CD4-positive, CD25-positive, alpha-beta regulatory T cell (primary cell): Measurements from ENCODE around the gene ALDH1A1. TPM values are rescaled to one million over a fixed set of nuclear protein-coding genes. Genes with fewer than 3 reads are reported as not detected.

ENCODE experiments used
- ATAC-seq, 2 donors: fragments of 150-1000 bp; cut with Tn5 transposase; one replicate each; pipeline ENCODE4 v1.10.0; 2021; ENCODE audit warnings: low read depth in 2 of 2, moderate number of reproducible peaks in 2 of 2, moderate library complexity in 1 of 2
- DNase-seq, 3 donors: peaks; one replicate each; pipeline versions ENCODE4 v3.0.0 to v3.0.0-alpha.2; 2012 to 2022; ENCODE audit warnings: mixed read lengths in 1 of 3
- H3K27ac ChIP-seq: one replicate; pipeline ENCODE4 v1.7.0; 2013; ENCODE audit warnings: mild to moderate bottlenecking, low read length; ENCODE audit not compliant: insufficient read depth, poor library complexity, severe bottlenecking
- H3K27me3 ChIP-seq: one replicate; pipeline ENCODE4 v1.7.0; 2013; ENCODE audit warnings: low read length; ENCODE audit not compliant: control insufficient read depth, insufficient read depth
- H3K36me3 ChIP-seq: one replicate; pipeline ENCODE4 v1.7.0; 2013; ENCODE audit warnings: mild to moderate bottlenecking, low read length, moderate library complexity; ENCODE audit not compliant: control insufficient read depth, insufficient read depth
- H3K4me1 ChIP-seq: 2 replicates; pipeline ENCODE4 v1.7.0; 2013; ENCODE audit warnings: mild to moderate bottlenecking, low read length; ENCODE audit not compliant: insufficient read depth, control insufficient read depth, poor library complexity, severe bottlenecking
- H3K4me3 ChIP-seq: one replicate; pipeline ENCODE4 v1.7.0; 2013; ENCODE audit warnings: low read depth, mild to moderate bottlenecking, low read length, moderate library complexity
- H3K9me3 ChIP-seq, 2 experiments: 1 replicate in 1 of 2; 2 replicates in 1 of 2; pipeline ENCODE4 v1.7.0; 2013; ENCODE audit warnings: low read length in 2 of 2, mild to moderate bottlenecking in 1 of 2, moderate library complexity in 1 of 2; ENCODE audit not compliant: control insufficient read depth in 2 of 2
- H3K27ac Mint-ChIP-seq, 3 donors: one replicate each; pipeline ENCODE4 v1.8.0; 2020 to 2022; ENCODE audit warnings: mild to moderate bottlenecking in 3 of 3, mixed read lengths in 3 of 3, moderate library complexity in 2 of 3
- H3K27me3 Mint-ChIP-seq: one replicate; pipeline ENCODE4 v1.8.0; 2022; ENCODE audit warnings: mild to moderate bottlenecking, mixed read lengths
- H3K36me3 Mint-ChIP-seq: one replicate; pipeline ENCODE4 v1.8.0; 2020; ENCODE audit warnings: mixed read lengths
- H3K4me1 Mint-ChIP-seq, 4 donors: one replicate each; pipeline ENCODE4 v1.8.0; 2020 to 2022; ENCODE audit warnings: mixed read lengths in 4 of 4, mild to moderate bottlenecking in 1 of 4
- H3K4me3 Mint-ChIP-seq, 4 donors: one replicate each; pipeline ENCODE4 v1.8.0; 2020 to 2022; ENCODE audit warnings: mild to moderate bottlenecking in 4 of 4, mixed read lengths in 4 of 4, moderate library complexity in 3 of 4
- H3K9me3 Mint-ChIP-seq, 7 donors: one replicate each; pipeline ENCODE4 v1.8.0; 2020 to 2022; ENCODE audit warnings: mixed read lengths in 7 of 7, mild to moderate bottlenecking in 3 of 7, moderate library complexity in 2 of 7
- polyA plus RNA-seq, 4 donors: library from polyadenylated mRNA; unstranded; fragments of 300-500 nt; fragmentation: Illumina TruSeq; gene quantifications; one replicate each; pipeline ENCODE4 v1.2.3, GENCODE V29; 2021
- total RNA-seq: library from RNA; stranded (reverse); gene quantifications from one replicate; pipeline ENCODE4 v1.2.3, GENCODE V29; 2022

The ALDH1A1 gene
- total and polyA plus RNA-seq, 5 donors from 2014 or later: 0.10 to 1.0 TPM; not detected in 3

DNA sequence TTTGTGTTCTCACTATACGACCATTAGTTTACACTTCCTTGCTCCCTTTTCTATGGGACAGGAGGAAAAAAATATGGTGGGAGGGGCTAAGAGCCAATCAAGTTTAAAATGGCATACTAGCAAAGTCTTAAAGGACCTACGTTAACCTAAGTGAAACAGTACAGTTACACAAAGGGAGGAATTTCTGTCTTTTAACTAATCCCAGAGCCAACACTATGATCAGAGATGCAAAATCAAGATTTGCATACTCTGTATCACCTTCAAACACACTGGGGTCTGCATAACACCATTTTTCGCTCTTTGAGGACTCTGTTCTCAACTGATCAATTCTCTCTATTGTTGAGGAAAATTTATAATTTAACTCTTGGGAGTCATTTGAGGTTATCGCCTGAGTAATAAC, 49.8 kb downstream of the ALDH1A1 start:
- H3K36me3 ChIP-seq: no peaks in the 10 kb centered on the region
- Mint-ChIP-seq H3K4me3 (no peak overlapping the region), H3K27ac (no peak overlapping the region), H3K9me3 (peaks cover 0 to 2% (median 0%) of the 10 kb centered on the region in 7 donors), H3K27me3 (no peaks in the 10 kb centered on the region), H3K36me3 (no peaks in the 10 kb centered on the region), H3K4me1 (no peaks in the 10 kb centered on the region)
- no peak overlapping the region for H3K27ac ChIP-seq
- H3K4me1 ChIP-seq: no peaks in the 10 kb centered on the region
- H3K9me3 ChIP-seq: no peaks in the 10 kb centered on the region
- H3K4me3 ChIP-seq: no peak overlapping the region
- no peaks in the 10 kb centered on the region for H3K27me3 ChIP-seq
- DNase-seq: no peak
- no peak for ATAC-seq

DNA sequence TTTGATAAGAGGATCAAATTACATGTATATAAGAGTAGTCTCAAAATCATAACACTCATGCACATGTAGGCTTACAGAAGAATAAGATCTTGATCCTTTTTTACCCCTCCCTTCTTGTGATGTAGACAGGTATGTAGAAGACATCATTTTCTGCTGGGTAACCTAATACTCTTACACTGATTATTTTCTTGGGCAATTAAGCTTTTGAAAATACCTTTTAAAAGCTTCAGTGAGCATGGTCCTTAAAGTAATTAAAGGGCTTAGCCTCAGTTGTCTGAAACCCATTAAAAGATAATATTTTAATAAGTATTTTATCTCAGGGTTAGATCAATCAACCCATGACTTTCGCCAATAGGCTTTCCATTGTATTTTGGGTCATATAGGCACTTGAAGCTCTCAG, 50.6 kb downstream of the ALDH1A1 start:
- H3K27me3 ChIP-seq: no peaks in the 10 kb centered on the region
- no peaks in the 10 kb centered on the region for H3K36me3 ChIP-seq
- Mint-ChIP-seq H3K27me3 (no peaks in the 10 kb centered on the region), H3K9me3 (peaks cover 0 to 2% (median 0%) of the 10 kb centered on the region in 7 donors), H3K4me3 (no peak overlapping the region), H3K27ac (no peak overlapping the region), H3K4me1 (no peaks in the 10 kb centered on the region), H3K36me3 (no peaks in the 10 kb centered on the region)
- H3K27ac ChIP-seq: no peak overlapping the region
- no peaks in the 10 kb centered on the region for H3K9me3 ChIP-seq
- DNase-seq (no peak), ATAC-seq (no peak)
- no peaks in the 10 kb centered on the region for H3K4me1 ChIP-seq
- no peak overlapping the region for H3K4me3 ChIP-seq

DNA sequence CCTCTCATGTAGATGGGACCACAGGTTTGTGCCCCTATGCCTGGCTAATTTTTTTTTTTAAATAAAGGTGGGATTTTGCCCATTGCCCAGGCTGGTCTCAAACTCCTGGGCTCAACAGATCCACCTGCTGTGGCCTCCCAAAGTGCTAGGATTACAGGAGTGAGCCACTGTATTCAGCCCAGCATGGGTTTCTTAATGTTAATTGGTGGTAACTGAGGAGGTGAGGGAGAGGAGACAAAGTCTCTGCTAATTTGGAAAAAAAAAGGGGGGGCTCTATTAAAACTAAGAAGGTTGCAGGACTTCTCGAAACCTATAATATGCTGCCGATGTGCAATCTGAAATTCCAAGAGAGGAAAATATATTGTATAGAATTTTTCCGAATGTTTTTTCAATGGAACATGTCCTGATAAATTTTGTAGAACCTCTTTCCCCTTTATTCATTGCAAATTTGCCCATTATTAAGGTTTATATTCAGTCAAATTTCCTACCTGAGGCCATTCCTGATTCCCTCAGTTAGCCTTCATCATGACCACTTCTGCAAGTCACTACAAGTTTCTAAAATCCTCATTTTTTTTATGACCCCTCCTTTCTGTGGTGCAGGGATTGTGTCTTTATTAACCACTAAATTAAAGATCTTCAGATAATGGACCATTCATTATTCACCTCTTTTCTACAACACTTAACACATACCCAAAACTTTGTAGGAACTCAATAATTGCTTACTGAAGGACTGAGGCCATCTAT, 52.9 kb downstream of the ALDH1A1 start:
- no peaks in the 10 kb centered on the region for H3K36me3 Mint-ChIP-seq
- H3K27me3 ChIP-seq: no peaks in the 10 kb centered on the region
- H3K36me3 ChIP-seq: no peaks in the 10 kb centered on the region
- no peak overlapping the region for H3K27ac Mint-ChIP-seq
- no peak overlapping the region for H3K4me3 Mint-ChIP-seq
- H3K27me3 Mint-ChIP-seq: peaks cover 4% of the 10 kb centered on the region
- H3K4me1 Mint-ChIP-seq: no peaks in the 10 kb centered on the region
- no peaks in the 10 kb centered on the region for H3K9me3 ChIP-seq
- no peak overlapping the region for H3K4me3 ChIP-seq
- H3K9me3 Mint-ChIP-seq: peaks cover 0 to 3% (median 0%) of the 10 kb centered on the region in 7 donors
- no peak for ATAC-seq
- H3K4me1 ChIP-seq: no peaks in the 10 kb centered on the region
- H3K27ac ChIP-seq: no peak overlapping the region
- no peak for DNase-seq

DNA sequence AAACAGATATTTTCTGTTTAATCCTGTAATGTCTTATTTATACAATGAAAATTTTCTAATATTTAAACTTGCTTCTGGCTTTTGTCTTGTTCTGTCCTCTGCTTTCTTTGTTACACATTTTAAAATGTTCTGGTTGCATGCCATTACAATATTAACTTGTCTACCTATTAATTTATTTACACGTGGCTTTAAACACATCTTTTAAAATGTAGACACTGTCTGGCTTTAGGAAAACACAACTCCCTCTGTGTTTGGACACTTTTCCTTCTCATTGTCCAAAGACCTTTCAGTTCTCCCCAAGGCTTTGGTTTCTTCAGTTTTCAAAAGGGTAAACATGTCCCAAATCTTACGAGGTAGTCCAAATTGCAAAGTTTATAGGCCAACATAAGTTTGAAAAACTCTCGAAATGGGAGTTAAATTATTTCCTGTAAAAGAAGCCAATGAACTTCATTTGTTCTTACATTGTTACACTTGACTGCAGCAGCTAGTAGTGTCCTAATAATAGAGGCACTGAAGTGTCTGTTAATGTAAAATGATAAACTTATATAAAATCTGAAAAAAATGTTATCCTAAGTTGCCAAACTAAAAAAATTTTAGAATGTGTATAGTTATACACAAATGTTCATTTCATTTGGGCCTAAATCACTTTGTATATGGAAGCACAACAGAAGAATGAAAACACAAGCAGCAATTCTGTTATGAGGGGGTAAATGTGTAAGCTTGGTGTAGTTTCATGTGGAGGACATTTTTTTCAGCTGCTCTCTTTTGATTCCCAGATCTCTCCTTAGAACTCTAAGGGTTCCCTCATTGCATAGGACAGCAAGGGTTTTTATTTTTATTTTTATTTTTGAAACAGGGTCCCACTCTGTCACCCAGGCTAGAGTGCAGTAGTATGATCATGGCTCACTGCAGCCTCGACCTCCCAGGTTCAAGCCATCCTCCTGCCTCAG, 53.8 kb downstream of the ALDH1A1 start:
- H3K4me3 Mint-ChIP-seq: no peak overlapping the region
- no peak overlapping the region for H3K27ac Mint-ChIP-seq

DNA sequence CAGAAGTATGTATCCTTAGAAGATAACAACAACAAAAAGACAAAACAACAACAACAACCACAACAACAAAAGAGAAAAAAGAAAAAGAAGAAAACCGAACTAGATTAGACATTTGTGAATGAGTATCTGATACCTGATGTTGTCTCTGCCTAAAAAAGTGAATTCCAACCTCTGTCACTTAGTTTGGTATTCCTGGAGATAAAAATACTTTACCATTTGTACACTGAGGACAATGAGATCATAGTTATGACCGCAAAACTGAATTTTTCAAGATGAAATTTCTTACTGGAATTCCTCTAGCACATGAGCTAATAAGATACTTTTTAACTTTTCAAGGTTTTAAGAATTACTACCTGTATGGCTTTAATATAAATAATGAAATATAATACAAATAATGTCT, 54.5 kb downstream of the ALDH1A1 start:
- no peak overlapping the region for H3K27ac ChIP-seq
- H3K9me3 ChIP-seq: no peaks in the 10 kb centered on the region
- no peak for DNase-seq
- H3K27me3 ChIP-seq: no peaks in the 10 kb centered on the region
- no peaks in the 10 kb centered on the region for H3K4me1 ChIP-seq
- no peaks in the 10 kb centered on the region for H3K4me1 Mint-ChIP-seq
- H3K4me3 ChIP-seq: no peak overlapping the region
- peaks cover 4% of the 10 kb centered on the region for H3K27me3 Mint-ChIP-seq
- no peak overlapping the region for H3K4me3 Mint-ChIP-seq
- no peaks in the 10 kb centered on the region for H3K36me3 ChIP-seq
- peaks cover 0 to 1% (median 0%) of the 10 kb centered on the region in 7 donors for H3K9me3 Mint-ChIP-seq
- no peaks in the 10 kb centered on the region for H3K36me3 Mint-ChIP-seq
- no peak overlapping the region for H3K27ac Mint-ChIP-seq
- ATAC-seq: no peak

More for the DNA sequence above, 53.8 kb downstream of the ALDH1A1 start:
- H3K36me3 Mint-ChIP-seq: no peaks in the 10 kb centered on the region
- peaks cover 4% of the 10 kb centered on the region for H3K27me3 Mint-ChIP-seq
- no peaks in the 10 kb centered on the region for H3K27me3 ChIP-seq
- no peaks in the 10 kb centered on the region for H3K4me1 Mint-ChIP-seq
- no peak for DNase-seq
- no peaks in the 10 kb centered on the region for H3K9me3 ChIP-seq
- H3K4me3 ChIP-seq: no peak overlapping the region
- H3K27ac ChIP-seq: no peak overlapping the region
- no peaks in the 10 kb centered on the region for H3K4me1 ChIP-seq
- H3K9me3 Mint-ChIP-seq: peaks cover 0 to 1% (median 0%) of the 10 kb centered on the region in 7 donors
- no peaks in the 10 kb centered on the region for H3K36me3 ChIP-seq
- ATAC-seq: no peak

DNA sequence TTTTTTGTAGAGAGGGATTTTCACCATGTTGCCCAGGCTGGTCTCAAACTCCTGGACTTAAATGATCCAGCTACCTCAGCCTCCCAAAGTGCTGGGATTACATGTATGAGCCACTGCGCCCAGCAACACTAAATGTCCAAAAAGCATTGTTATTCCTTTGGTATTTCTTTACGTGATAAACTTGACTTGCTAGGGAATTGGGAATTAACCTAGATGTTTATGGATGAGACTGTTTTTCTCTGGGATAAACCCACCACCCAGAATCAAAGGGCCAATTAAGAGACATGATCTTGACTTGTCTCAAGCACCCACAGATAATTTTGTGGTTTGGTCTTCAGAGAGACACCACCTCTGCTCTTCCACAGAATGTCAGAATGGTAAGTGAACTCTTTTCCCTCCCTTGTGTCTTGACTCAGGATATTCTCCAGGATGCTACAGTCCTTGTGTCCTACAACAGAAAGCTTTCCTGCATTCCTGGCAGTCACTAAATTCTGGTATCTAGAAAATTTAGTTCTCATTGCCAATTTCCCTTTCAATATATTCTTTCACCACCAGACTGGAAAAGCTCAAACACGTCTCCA, 55.7 kb downstream of the ALDH1A1 start:
- no peaks in the 10 kb centered on the region for H3K4me1 Mint-ChIP-seq
- H3K4me1 ChIP-seq: no peaks in the 10 kb centered on the region
- H3K36me3 Mint-ChIP-seq: no peaks in the 10 kb centered on the region
- H3K4me3 Mint-ChIP-seq: no peak overlapping the region
- no peak overlapping the region for H3K27ac ChIP-seq
- H3K27me3 Mint-ChIP-seq: peaks cover 4% of the 10 kb centered on the region
- DNase-seq (no peak), ATAC-seq (no peak)
- H3K27me3 ChIP-seq: no peaks in the 10 kb centered on the region
- H3K9me3 ChIP-seq: no peaks in the 10 kb centered on the region
- H3K27ac Mint-ChIP-seq: no peak overlapping the region
- H3K4me3 ChIP-seq: no peak overlapping the region
- H3K9me3 Mint-ChIP-seq: peaks cover 0 to 6% (median 0%) of the 10 kb centered on the region in 7 donors
- H3K36me3 ChIP-seq: no peaks in the 10 kb centered on the region

DNA sequence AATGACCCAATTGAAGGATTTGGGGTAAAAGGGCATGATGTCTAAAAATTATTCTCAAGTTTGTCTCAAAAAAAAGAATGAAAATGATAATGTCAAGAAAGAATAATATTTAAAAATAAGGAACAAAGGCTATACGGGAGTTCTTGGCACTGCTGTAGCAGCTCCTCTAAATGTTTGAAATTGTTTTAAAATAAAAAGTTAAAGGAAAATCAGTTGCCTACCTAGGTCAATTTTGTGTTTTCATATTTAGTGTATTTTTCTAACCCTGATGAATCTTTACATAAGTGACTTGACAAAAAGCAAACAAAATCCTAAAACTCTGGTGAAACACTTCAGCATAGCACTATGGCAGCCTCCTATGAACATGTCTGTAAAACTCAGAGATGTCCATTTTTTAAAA, 56.4 kb downstream of the ALDH1A1 start:
- H3K4me1 ChIP-seq: no peaks in the 10 kb centered on the region
- Mint-ChIP-seq H3K4me1 (no peaks in the 10 kb centered on the region), H3K4me3 (no peak overlapping the region), H3K9me3 (peaks cover 0 to 6% (median 0%) of the 10 kb centered on the region in 7 donors), H3K36me3 (no peaks in the 10 kb centered on the region), H3K27me3 (peaks cover 4% of the 10 kb centered on the region), H3K27ac (no peak overlapping the region)
- no peak overlapping the region for H3K27ac ChIP-seq
- no peak for ATAC-seq
- no peaks in the 10 kb centered on the region for H3K27me3 ChIP-seq
- no peak for DNase-seq
- H3K9me3 ChIP-seq: no peaks in the 10 kb centered on the region
- H3K4me3 ChIP-seq: no peak overlapping the region
- no peaks in the 10 kb centered on the region for H3K36me3 ChIP-seq
